Left colon (tissue), 2 donors: ENCODE data around the gene MYL11. TPM values are rescaled to one million over a fixed set of nuclear protein-coding genes. Genes with fewer than 3 reads are reported as not detected.

Experiments
- ATAC-seq: fragments of 200-7000 bp; cut with Tn5 transposase; one replicate; pipeline ENCODE4 v1.9.1; 2020; ENCODE audit warnings: mild to moderate bottlenecking, moderate library complexity
- DNase-seq, 2 donors: peaks; one replicate each; pipeline ENCODE4 v3.0.0-alpha.2; 2020
- intact Hi-C, 2 donors: fragments of 100-400 bp; cut with DNase I in 1 of 2; cut with micrococcal nuclease in 1 of 2; formaldehyde crosslinking; loops; one replicate each; pipeline versions ENCODE4 v1.11.2 to v1.14.0; 2022; cut with DNase I, micrococcal nuclease
- total RNA-seq, 2 donors: library from RNA; stranded (reverse); fragmentation: NEBNext Ultra II Directional; extraction: Animal tissue kit (Norgen Biotek cat#: 25700); gene quantifications; one replicate each; pipeline ENCODE4 v1.2.1, GENCODE V29; 2021
- donor health status: DM: no; HTN: no; CAD: no.
- donor health status: DM: yes; HTN: yes; CAD: no.

MYL11 gene
- total RNA-seq, 2 donors from 2014 or later = not detected

DNA sequence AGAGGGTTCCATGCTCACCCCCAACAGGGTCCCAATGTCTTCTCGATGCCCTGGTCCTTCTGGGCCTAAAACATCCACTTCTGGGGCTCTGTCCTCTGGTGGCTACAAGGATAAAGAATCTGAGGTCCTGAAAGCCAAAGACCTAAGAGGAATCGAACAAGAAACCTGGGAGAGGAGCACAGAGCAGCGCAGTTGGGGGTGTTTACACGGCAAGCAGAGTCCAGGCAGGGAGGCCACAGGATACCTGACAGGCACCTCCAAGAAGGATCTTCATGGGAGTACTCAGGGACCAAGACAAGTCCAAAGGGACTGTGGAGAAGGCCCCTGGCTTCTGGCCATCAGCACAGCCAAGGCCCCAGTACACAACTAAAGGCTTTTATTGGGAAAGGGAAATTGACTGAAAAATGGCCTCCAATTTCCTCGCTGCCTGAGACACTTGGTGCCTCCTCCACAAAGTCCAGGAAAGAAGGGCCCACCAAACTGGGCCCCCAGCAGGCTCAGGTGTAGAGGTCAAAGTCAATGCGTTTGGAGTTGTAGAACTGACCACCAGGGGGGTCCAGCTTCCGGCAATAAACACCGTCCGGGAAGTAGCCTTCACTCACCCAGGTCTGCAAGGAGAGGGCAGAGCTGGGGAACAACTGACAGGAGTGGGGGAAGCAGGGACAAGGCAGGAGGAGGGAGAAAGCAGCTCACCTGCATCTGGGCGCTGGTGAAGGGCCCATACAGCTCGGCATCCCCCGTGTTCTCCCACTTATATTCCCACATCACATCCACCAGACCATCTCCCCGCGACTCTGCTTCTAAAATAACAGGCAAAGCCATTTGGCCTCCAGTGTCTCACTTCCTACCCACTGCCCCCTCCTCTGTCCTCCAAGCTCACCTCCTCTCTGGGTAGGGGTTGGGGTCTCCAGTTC is 21.9 kb upstream of the MYL11 start:
- no peak for ATAC-seq
- DNase-seq = no peak
- intact Hi-C loops = no loop called here

DNA sequence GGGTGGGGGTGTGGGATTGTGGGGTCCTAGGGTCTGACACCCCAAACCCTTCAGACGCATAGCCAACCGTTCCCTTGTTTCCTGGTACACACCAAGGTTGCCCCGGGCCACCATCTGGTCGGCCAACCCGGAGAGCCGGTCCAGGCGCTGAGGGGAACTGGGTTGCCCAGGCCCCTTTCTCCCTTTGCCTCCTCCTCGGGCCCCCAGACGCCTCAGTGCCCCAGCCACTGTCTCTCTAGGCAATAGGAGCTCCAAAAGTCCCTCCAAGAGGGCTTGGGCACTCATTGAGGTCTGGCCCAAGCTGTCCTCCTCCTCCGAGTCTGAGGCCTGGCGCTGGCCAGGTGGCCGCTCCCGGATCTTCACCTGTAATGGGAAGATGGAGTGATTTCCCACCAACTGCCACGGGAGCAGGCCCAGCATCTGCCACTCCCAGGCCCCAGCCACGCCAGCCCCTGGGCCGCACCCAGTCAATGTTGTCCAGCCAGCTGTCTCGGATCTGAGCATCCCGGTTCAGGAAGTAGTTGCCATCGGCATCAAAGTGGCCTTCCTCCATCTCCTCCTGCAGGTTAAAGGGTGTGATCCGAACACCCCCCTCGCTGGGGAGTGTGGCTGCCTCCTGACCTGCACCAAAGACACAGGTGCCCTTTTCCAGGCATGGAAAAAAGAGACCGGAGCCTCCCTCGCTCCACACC is 21.0 kb upstream of the MYL11 start:
- DNase-seq (no peak), ATAC-seq (no peak)
- intact Hi-C loops = no loop called here

DNA sequence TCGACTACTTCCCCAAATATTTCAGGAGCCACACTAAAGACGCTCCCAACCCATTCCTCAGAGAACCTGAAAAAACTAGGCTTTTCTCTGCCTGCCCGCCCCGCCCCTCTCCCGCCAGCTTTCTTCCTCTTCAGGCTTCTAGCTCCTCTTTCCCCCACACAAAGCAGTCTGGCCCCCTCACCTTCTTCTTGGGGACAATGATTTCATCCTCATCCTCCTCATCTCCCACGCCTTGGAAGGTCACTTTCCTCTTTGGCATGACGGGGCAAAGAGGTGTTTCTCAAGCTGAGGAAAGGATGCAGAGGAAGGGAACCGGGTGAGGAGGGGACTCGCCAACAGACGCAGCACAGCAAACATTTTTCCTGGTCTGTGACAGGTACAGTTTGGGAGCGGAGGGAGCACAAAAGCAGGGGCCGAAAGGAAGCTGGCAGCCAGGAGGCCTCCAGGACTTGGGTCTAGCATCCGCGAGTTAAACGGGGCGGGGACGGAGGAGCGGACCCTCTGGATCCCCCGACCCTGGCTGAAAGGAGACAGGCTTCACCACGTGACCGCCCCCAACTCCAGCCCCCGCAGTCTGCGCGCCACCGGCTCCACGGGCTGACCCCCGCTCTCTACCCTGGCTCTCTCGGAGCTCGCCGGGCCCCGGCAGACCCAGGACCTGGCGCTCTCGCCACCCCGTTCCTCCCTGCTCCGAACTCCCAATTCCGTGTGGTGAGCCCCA is 20.0 kb upstream of the MYL11 start:
- peak in 1 of 2 donors; percentile 46 for DNase-seq
- peak; percentile 32 for ATAC-seq
- intact Hi-C loops = no loop called here

DNA sequence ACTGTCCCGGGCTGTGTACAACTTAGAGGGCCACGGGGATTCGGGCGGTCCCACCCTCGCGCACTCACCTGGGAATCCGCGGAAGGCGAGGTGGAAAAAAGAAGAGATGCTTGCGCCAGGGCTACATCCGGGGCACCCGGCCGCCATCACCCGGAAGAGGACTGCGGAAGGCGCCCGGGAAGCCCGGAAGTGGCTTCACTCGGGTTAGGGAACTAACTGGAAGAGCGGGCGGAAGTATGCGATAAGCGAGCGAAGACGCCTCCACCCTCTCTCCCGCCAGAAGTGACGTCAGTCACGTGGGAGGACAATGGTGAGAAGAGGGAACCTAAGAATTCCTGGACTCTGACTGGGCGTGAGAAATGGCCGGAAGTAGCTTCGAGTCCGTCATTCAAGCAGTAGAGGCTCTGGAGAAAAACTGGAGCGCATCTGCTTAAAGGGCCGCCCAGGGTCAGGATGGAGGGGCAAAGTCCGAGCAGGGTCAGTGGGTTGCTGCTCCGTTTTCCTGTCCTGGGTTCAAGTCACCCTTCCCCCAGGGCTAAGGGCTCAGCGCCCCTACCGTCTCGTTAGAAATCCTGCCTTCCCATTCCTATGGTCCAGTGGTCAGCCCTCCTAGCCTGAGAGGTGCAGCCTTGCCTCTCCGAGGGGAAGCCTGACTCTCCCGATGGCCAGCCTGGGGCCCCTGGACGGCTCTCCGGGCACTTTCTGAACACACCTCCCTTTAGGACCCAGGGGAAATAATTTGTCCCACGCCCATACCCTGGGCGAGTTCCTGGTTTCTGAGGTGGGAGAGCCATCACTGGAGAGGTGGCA is 19.3 kb upstream of the MYL11 start, which contains the start of gene CD2BP2:
Gene CD2BP2 (minus strand): TSS at position 165 of the 810 bp plus-strand sequence. CDS start 627 bp downstream, outside the sequence.
- ATAC-seq (peak; percentile 88), DNase-seq (peak; percentile 95 to 98)
- intact Hi-C loops = no loop called here

DNA sequence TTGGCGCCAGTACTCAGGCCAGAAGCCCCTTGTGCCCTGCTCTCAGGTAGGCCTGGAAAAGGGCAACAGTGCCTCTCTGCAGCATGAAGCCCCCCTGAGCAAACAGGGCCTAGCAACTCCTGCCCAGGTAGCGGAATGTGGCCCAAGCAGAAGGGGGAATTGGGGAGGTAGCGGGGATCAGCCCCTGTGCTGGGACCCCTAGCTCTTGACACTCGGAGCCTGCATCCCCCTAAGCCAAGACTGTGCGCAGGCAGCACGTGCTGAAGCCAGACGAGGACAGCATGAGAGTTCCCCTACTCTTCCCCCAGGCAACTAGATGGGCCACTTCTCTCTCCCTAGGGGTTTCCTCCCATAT is 18.7 kb upstream of the MYL11 start:
- intact Hi-C loops = no loop called here
- DNase-seq = no peak
- ATAC-seq = no peak

DNA sequence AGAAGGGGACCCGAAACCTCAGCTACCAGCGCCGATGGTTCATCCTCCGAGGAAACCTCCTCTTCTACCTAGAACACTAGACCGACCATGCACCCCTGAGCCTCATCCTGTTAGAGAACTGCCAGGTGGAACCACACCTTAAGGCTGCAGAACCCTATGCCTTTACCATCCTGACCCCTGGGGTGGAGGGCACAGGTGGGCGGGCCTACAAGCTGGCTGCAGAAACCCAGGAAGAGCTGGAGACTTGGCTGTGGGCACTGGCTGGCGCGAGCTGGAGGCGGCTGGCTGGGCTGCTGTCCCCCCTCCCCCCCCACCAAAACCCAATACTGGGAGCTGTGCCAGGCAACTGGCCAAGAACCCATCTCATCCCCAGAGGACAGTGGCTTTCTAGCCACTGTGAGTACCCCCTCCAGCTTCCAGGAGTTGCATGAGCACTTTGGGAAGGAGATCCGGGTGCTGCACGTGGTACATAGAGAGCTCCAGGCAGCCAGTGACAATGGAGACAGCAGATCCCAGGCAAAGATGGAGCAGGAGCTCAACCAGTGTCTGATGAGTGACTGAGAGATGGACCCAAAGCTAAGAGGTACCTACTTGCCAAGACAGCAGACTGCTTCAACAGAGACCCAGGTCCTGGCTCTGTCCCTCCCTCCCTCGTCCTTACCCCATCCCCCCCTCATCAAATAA is 18.1 kb upstream of the MYL11 start:
- ATAC-seq (peak; percentile 6), DNase-seq (peak in 1 of 2 donors; percentile 50)
- intact Hi-C loops = no loop called here

DNA sequence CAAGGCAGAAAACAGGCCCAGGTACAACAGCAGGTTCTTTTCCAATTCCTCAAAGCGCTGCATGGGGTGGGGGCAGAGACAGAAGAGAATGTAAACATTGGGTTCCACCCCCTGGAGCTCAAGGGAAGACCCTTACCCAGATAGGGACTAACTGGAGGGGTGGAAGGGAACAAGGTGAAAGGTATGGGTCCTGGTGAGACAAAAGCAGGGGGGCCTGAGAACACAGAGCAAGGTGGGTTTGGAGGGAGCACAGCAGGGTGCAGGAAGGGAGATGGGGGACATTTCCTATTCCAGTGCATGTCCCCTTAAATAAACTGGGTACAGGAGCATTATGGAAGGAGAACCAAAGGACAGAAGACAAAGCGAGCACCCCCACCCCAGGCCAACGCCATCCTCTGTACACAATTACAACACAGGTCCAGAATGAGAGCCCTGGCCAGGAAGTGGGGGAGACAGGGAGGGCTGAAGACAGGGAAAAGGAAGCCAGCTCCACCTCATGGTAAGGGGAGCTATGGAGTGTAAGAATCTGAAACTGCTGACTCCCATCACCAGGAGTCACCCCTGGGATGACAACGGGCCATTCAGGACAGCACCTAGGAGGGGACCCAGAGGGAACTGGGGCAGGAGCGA is 17.4 kb upstream of the MYL11 start:
- no peak for DNase-seq
- no peak for ATAC-seq
- intact Hi-C loops = no loop called here

DNA sequence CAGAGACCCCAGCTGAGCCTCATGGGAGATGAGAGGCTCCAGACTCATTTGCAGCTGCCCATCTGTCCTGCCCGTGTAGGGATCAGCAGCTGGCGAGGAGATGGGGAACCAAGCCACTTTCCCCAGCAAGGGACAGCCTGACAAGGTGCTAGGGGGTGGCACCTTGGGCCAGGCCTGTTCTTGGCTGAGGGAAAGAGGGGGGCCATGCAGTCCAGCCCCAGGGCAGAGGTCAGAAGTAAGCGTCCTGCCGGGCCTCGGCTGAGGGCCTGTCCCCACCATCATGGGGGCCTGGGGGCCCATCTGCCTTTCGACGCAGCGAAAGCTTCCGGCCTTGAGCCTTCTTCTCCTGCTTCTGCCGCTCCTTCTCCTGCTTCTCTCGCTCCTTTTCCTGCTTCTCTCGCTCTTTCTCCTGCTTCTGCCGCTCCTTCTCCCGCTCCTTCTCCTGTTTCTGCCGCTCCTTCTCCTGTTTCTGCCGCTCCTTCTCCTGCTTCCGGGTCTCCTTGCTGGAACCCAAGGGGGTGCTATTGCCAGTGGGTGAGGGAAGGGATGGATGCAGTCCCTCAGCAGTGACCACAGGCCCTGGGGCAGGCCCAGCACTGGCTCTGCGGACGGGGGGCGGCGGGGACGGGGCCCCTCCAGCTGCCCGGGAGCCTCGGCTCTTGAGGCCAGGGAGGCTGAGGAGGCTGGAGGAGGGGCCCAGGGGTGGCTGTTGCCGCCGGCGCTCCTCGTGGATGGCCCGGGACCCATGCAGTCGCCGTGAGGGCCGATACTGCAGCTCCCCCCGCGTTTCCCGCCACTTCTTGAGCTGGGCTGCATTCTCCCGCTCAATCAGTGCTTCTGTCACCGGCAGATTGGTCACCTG is 16.7 kb upstream of the MYL11 start:
- intact Hi-C loops = no loop called here
- DNase-seq = no peak

DNA sequence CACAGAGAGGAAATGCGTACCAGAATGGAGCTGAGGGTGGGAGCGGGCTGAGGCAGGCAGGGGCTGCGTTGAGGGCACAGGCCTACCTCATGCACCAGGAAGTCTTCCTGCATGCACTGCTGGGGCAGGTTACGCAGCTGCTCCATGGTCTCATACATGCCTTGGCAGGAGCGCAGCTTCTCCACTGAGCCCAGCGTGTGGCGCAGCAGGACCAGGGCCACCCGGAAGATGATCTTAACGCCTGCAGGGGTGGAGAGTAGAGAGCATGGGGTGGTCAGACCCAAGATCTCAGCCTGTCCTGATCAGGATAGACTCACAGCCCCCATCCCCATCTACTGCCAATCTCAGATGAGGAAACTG is 16.0 kb upstream of the MYL11 start:
- DNase-seq (no peak), ATAC-seq (no peak)
- intact Hi-C loops = no loop called here

More for the DNA sequence above, 16.7 kb upstream of the MYL11 start:
- no peak for ATAC-seq

DNA sequence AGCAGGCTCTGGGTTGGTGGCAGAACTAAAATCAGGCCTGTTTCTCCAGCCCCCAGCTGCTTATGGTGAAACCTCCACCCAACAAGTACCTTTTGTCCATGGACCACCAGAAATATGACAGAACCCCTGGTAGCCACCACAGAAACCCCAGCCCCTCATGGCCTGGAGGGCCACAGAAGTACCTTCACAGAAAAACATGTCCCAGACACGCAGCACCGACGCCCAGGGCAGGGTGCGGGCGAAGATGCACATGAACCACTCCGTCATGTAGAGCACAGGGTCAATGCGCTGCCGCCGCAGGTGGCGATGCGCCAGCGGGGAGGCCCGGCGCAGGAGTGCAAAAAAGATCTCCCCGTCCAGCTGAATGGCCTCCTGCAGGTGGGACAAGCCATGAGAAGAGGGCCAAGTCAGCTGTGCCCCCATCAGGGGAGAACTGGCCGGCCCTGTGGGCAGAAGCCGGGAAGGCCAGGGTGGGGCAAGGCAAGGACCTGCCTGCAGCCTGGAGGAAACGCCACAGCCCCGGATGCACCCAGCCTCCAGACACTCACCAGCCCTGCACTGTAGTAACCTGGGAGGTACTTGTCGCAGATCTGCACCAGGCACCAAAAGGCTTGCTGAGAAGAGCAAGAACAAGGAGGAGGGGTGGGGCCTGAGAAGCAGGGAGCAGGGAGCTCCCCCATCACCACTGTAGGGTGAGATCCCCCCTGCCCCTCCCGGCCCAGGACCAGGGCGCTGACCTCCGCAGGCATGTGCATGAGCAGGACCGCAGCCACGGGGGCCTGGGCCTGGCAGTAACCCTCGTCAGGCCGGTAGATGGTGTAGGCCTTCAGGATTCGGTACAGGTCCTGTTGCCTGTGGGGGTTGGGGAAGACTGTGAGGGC is 15.4 kb upstream of the MYL11 start:
- no peak for ATAC-seq
- intact Hi-C loops = no loop called here
- no peak for DNase-seq

DNA sequence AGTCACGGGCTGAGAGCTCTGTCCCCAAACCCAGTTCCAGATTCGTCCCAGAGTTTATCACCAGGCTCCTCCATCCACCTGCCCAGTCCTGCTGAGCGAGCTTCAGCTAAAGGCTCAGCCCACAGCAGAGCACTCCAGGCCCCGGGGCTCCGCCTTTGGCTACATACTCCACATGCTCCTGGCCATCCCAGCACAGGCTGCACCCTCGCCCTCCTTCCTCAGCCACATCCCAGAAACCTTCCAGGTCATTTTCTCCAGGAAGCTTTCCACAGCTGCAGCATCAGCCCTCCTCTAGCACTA is 14.8 kb upstream of the MYL11 start:
- intact Hi-C loops = no loop called here
- no peak for DNase-seq
- no peak for ATAC-seq

DNA sequence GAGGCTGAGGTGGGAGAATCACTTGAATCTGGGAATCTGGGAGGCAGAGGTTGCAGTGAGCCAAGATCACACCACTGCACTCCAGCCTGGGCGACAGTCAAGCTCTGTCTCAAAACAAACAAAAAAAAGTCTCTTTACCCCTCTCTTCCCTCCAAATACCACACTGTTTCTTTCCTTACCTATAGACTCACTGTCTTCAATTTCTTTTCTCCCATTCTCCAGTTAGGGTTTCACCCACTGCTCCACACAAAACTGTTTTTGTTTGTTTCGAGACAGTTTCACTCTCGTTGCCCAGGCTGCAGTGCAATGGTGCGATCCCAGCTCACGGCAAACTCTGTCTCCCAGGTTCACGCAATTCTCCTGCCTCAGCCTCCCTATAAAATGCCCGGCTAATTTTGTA is 13.4 kb upstream of the MYL11 start:
- no peak for DNase-seq
- intact Hi-C loops = no loop called here
- ATAC-seq = no peak

DNA sequence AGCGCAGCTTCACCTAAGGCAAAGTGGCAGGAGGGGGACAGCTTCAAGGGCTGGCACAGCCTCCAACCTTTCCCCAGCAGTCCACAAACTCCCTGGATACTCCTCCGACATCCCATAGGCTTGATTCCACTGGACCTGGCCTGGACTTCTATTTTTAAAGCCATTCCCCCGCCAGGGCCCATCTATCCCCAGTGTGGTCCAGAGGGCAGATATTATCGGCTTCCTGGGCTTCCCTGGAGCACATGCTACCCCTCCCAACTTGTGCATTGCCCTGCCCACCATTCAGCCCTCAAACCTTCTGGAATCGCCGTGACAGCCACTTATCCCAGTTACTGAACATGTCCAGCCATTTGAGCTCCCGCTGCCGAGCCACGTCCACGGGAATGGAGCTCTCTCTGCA is 9.4 kb upstream of the MYL11 start:
- intact Hi-C loops = no loop called here
- no peak for ATAC-seq
- no peak for DNase-seq

DNA sequence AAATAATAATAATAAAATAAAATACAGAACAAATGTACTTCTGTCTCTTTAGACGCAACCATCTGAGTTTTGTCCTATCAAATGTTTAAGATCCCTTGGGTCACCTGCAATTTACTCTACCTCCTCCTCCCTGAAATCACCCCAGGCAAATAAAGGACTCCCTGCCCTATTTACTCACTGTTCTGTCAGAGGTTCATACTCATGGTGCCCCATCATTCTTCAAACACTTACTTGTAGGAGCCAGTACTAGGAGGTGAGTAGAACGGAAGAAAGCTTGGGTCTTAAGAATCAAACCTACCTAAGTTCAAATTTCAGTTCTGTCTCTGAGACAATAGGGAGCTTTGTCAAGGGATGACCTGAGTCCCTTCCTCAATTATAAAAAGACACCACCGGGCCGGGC is 8.1 kb upstream of the MYL11 start:
- DNase-seq = no peak
- intact Hi-C loops = no loop called here

DNA sequence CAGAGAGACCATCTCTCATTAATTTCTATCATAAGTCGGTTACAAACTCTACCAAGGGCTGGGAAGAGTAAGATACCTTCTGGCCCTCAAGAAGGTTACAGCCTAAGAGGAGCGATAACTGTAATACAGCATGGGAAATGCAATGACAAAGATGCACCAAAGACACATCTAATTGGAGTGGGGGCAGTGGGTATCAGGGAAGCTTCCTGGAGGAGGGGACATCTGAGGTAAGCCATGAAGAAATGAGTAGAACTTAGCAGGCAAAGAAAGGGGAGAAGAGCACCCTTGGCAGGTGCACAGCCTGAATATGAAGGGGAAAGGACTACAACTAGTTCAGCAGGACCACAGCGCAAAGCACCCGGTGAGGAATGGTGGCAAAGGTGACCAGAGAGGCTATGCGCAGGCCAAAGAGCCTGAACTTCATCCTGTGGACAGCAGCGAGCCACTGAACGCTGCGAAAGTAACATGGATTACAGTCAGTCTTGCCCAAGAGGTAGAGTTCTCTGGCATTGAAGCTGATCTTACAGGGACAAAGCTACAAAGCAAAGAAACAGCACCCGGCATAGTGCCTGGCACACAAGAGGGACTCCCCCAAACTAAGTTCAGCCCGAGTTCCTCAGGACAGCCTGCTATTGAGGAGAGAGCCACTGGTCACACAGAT is 7.1 kb upstream of the MYL11 start:
- intact Hi-C loops = no loop called here
- DNase-seq (no peak), ATAC-seq (no peak)

More for the DNA sequence above, 8.1 kb upstream of the MYL11 start:
- no peak for ATAC-seq
